Gastroesophageal sphincter (tissue), 3 donors: ENCODE results near the gene STRN4.

Source experiments
- CTCF ChIP-seq, 4 experiments: fragments of 200-600 bp in 2 of 4; fragments of 450-650 bp in 2 of 4; sonication (generic) in 1 of 4; IDR thresholded peaks; one replicate each; pipeline ENCODE4 v1.5.1; 2017 to 2019; ENCODE audit warnings: antibody characterized with exemption in 4 of 4, mild to moderate bottlenecking in 2 of 4, moderate library complexity in 2 of 4
- EP300 ChIP-seq: sonication (generic); formaldehyde crosslinking; IDR thresholded peaks from one replicate; pipeline ENCODE4 v1.6.1; 2017; ENCODE audit warnings: antibody characterized with exemption, mild to moderate bottlenecking
- POLR2A ChIP-seq, 2 donors: fragments of 450-650 bp; IDR thresholded peaks; one replicate each; pipeline ENCODE4 v1.6.1; 2017; ENCODE audit warnings: antibody characterized with exemption in 2 of 2, mild to moderate bottlenecking in 2 of 2, moderate library complexity in 1 of 2

- TF ChIP-seq EP300 (no peak), POLR2A (IDR thresholded peaks at IDR 0.05) (no peak), CTCF (IDR thresholded peaks at IDR 0.05) (no peak)
Measured at GRCh38 chr19:46674416-46675178, 71.7 kb downstream of the STRN4 start.
